MM.1S (cell line): Measurements from ENCODE around the gene SAXO1.

Source experiments
- DNase-seq: peaks from one replicate; pipeline ENCODE4 v3.0.0-alpha.2; 2015
- H2AFZ ChIP-seq: fragments of 300-600 bp; sonication (generic); 2 replicates; pipeline ENCODE4 v1.6.0; 2016; ENCODE audit warnings: antibody characterized with exemption, low read length
- H3F3A ChIP-seq: fragments of 300-600 bp; sonication (generic); 2 replicates; pipeline ENCODE4 v1.6.1; 2016; ENCODE audit warnings: mild to moderate bottlenecking, antibody characterized with exemption, low read length, moderate library complexity, mixed read lengths; ENCODE audit not compliant: insufficient read depth
- H3K27ac ChIP-seq: fragments of 300-600 bp; sonication (generic); 2 replicates; pipeline ENCODE4 v1.5.1; 2016; ENCODE audit warnings: mild to moderate bottlenecking, low read length
- H3K27me3 ChIP-seq: fragments of 300-600 bp; sonication (generic); replicated peaks from 2 replicates; pipeline ENCODE4 v1.6.0; 2016; ENCODE audit warnings: low read length; ENCODE audit not compliant: insufficient read depth
- H3K36me3 ChIP-seq: fragments of 300-600 bp; sonication (generic); replicated peaks from 2 replicates; pipeline ENCODE4 v1.6.1; 2016; ENCODE audit warnings: mild to moderate bottlenecking, low read length, mixed read lengths; ENCODE audit not compliant: insufficient read depth
- H3K4me1 ChIP-seq: fragments of 300-600 bp; sonication (generic); 2 replicates; pipeline ENCODE4 v1.6.1; 2016; ENCODE audit warnings: low read length, mixed read lengths
- H3K4me2 ChIP-seq: fragments of 300-600 bp; sonication (generic); 2 replicates; pipeline ENCODE4 v1.6.0; 2016; ENCODE audit warnings: low read depth, low read length
- H3K4me3 ChIP-seq: fragments of 300-600 bp; sonication (generic); 2 replicates; pipeline ENCODE4 v1.5.1; 2016; ENCODE audit warnings: low read length, mixed read lengths
- H3K79me2 ChIP-seq: fragments of 300-600 bp; sonication (generic); 2 replicates; pipeline ENCODE4 v1.6.1; 2016; ENCODE audit warnings: mixed run types, low read length, mixed read lengths
- H3K9ac ChIP-seq: fragments of 300-600 bp; sonication (generic); 2 replicates; pipeline ENCODE4 v1.6.1; 2016; ENCODE audit warnings: low read length, mixed read lengths
- H3K9me2 ChIP-seq: fragments of 300-600 bp; sonication (generic); replicated peaks from 2 replicates; pipeline ENCODE4 v1.6.1; 2016; ENCODE audit warnings: mild to moderate bottlenecking, low read length, mixed read lengths; ENCODE audit not compliant: insufficient read depth
- H3K9me3 ChIP-seq: fragments of 300-600 bp; sonication (generic); replicated peaks from 2 replicates; pipeline ENCODE4 v1.6.1; 2016; ENCODE audit warnings: mild to moderate bottlenecking, low read length, mixed read lengths; ENCODE audit not compliant: insufficient read depth
- H4K20me1 ChIP-seq: fragments of 300-600 bp; sonication (generic); 2 replicates; pipeline ENCODE4 v1.6.1; 2016; ENCODE audit warnings: mild to moderate bottlenecking, low read length, moderate library complexity, mixed read lengths; ENCODE audit not compliant: insufficient read depth
- EZH2 ChIP-seq: fragments of 300-600 bp; sonication (generic); optimal IDR thresholded peaks from 2 replicates; pipeline ENCODE3; 2017; ENCODE audit warnings: low read depth, mild to moderate bottlenecking, antibody characterized with exemption, low read length, mixed read lengths
- EZH2phosphoT487 ChIP-seq: fragments of 300-600 bp; sonication (generic); IDR thresholded peaks from 2 replicates; pipeline ENCODE4 v1.6.1; 2018; ENCODE audit warnings: antibody characterized with exemption, low read length
- TF ChIP-seq, protein P1 (sequence below): fragments of 300-600 bp; sonication (generic); IDR thresholded peaks from 2 replicates; pipeline ENCODE4 v1.5.1; 2016; ENCODE audit warnings: antibody characterized with exemption, low read length, mixed read lengths

The SAXO1 gene

GRCh38 chr9:18973348-18973747 is 59.7 kb downstream of the SAXO1 start:
- no peak overlapping the region for H3K27ac ChIP-seq
- no peak overlapping the region for H3K4me3 ChIP-seq
- no peak for DNase-seq
- H3K4me2 ChIP-seq, result no peak overlapping the region
- no peak for TF ChIP-seq EZH2
- no peak for TF ChIP-seq EZH2phosphoT487
- TF ChIP-seq, protein P1, sequence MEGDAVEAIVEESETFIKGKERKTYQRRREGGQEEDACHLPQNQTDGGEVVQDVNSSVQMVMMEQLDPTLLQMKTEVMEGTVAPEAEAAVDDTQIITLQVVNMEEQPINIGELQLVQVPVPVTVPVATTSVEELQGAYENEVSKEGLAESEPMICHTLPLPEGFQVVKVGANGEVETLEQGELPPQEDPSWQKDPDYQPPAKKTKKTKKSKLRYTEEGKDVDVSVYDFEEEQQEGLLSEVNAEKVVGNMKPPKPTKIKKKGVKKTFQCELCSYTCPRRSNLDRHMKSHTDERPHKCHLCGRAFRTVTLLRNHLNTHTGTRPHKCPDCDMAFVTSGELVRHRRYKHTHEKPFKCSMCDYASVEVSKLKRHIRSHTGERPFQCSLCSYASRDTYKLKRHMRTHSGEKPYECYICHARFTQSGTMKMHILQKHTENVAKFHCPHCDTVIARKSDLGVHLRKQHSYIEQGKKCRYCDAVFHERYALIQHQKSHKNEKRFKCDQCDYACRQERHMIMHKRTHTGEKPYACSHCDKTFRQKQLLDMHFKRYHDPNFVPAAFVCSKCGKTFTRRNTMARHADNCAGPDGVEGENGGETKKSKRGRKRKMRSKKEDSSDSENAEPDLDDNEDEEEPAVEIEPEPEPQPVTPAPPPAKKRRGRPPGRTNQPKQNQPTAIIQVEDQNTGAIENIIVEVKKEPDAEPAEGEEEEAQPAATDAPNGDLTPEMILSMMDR, result no peak
- no peak overlapping the region for H2AFZ ChIP-seq
- no peaks in the 10 kb centered on the region for H3K79me2 ChIP-seq
- H3K27me3 ChIP-seq, result no peaks in the 10 kb centered on the region
- H3K36me3 ChIP-seq, result no peaks in the 10 kb centered on the region
- no peaks in the 10 kb centered on the region for H3K9me2 ChIP-seq
- H3K4me1 ChIP-seq, result no peaks in the 10 kb centered on the region
- H3F3A ChIP-seq, result no peaks in the 10 kb centered on the region
- no peak overlapping the region for H3K9ac ChIP-seq
- H3K9me3 ChIP-seq, result no peaks in the 10 kb centered on the region
- no peaks in the 10 kb centered on the region for H4K20me1 ChIP-seq

DNA sequence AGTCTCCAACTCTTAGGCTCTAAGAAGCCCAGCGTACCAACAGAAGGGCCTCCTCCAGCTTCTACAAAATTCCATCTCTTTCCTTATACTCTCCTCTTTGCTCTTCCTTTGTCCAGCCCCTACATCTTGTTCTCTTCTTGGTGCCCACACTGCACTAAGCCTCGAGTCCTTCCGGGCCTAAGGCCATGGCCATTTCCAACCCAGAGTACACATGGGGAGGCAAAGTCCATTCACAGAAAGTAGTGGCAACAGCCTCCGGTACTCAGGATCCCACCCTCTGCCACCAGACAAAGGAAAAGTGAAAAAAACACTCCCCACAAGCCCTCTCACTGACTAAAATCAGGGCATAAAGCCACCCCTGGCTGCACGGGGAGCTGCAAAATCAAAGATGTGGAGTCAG is 60.3 kb downstream of the SAXO1 start:
- no peak for TF ChIP-seq EZH2
- TF ChIP-seq, protein P1, result no peak
- no peaks in the 10 kb centered on the region for H3K36me3 ChIP-seq
- H3F3A ChIP-seq, result no peaks in the 10 kb centered on the region
- no peak overlapping the region for H3K27ac ChIP-seq
- no peak for DNase-seq
- no peaks in the 10 kb centered on the region for H4K20me1 ChIP-seq
- H3K4me1 ChIP-seq, result no peaks in the 10 kb centered on the region
- H3K4me2 ChIP-seq, result no peak overlapping the region
- no peaks in the 10 kb centered on the region for H3K9me2 ChIP-seq
- no peak overlapping the region for H2AFZ ChIP-seq
- H3K4me3 ChIP-seq, result no peak overlapping the region
- H3K79me2 ChIP-seq, result no peaks in the 10 kb centered on the region
- H3K9ac ChIP-seq, result no peak overlapping the region
- H3K27me3 ChIP-seq, result no peaks in the 10 kb centered on the region
- H3K9me3 ChIP-seq, result no peaks in the 10 kb centered on the region

DNA sequence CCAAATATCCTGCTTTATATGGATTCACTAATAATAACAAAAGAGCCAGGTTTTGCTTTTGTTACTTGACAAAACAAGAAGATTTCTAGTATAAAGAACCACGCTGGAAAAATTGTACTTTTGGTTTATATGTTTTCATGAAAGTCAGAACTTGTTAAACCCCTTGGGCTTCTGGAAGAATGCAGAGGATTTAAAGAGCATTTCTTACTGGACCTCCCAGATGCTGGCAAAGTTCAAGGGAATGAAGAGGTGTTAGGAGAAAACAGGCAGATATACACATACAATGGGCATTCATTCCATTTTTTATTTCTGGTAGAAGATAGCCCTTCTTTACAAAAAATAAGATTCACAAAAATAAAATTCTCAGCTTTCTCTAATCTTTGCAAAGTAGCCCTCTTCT is 61.1 kb downstream of the SAXO1 start:
- TF ChIP-seq, protein P1, result no peak
- TF ChIP-seq EZH2phosphoT487, result no peak
- no peak for TF ChIP-seq EZH2
- Histone ChIP-seq H2AFZ (no peak overlapping the region), H3K27me3 (no peaks in the 10 kb centered on the region), H3K36me3 (no peaks in the 10 kb centered on the region), H3K79me2 (no peaks in the 10 kb centered on the region), H3K9ac (no peak overlapping the region), H3K27ac (no peak overlapping the region), H3K4me1 (no peaks in the 10 kb centered on the region), H4K20me1 (no peaks in the 10 kb centered on the region), H3K4me2 (no peak overlapping the region), H3K4me3 (no peak overlapping the region), H3F3A (no peaks in the 10 kb centered on the region), H3K9me3 (no peaks in the 10 kb centered on the region), H3K9me2 (no peaks in the 10 kb centered on the region)
- DNase-seq, result no peak
